Endometrial microvascular endothelial cells (primary cell): Measurements from ENCODE around the gene CXorf49. TPM values are rescaled to one million over a fixed set of nuclear protein-coding genes. Genes with fewer than 3 reads are reported as not detected.
"Not testable (repeated sequence)": the region's sequence is repeated elsewhere in the genome, so short reads cannot be mapped to it uniquely, and the experiment has no call there.

Source experiments
- in situ Hi-C: cut with HindIII; loops from 2 replicates; pipeline ENCODE4 v1.10.0; 2017; ENCODE audit warnings: low sequenced_read_pairs, low pct_unique_long_range_greater_than_20kb; ENCODE audit errors: inconsistent ontology term
- total RNA-seq: library from RNA; depleted of rRNA; stranded (reverse); fragments of >200 nt; gene quantifications from one replicate; pipeline ENCODE4 v1.2.3, GENCODE V29; 2015; ENCODE audit errors: inconsistent ontology term

CXorf49 gene
- total RNA-seq = not detected

- in situ Hi-C loops = not testable (repeated sequence)
Observed at GRCh38 chrX:71718185-71718584, at the start of gene CXorf49. TSS of gene CXorf49 (minus strand) at chrX:71718285. CDS start at chrX:71718151, 134 bp downstream.

GRCh38 chrX:71767134-71767533, 49.0 kb upstream of the CXorf49 start:
- in situ Hi-C loops = not testable (repeated sequence)

- in situ Hi-C loops = not testable (repeated sequence)
Observed at GRCh38 chrX:71765613-71766012, 47.5 kb upstream of the CXorf49 start.

GRCh38 chrX:71764832-71765231, 46.7 kb upstream of the CXorf49 start:
- in situ Hi-C loops = not testable (repeated sequence)

GRCh38 chrX:71763049-71763448, 45.0 kb upstream of the CXorf49 start, which contains the start of gene CXorf49B:
TSS of gene CXorf49B (plus strand) at chrX:71763349. CDS start at chrX:71763424, 75 bp downstream.
- in situ Hi-C loops = not testable (repeated sequence)

- in situ Hi-C loops = not testable (repeated sequence)
Observed at GRCh38 chrX:71760688-71761281, 42.7 kb upstream of the CXorf49 start.

GRCh38 chrX:71720289-71720886, 2.3 kb upstream of the CXorf49 start:
- in situ Hi-C loops = not testable (repeated sequence)

GRCh38 chrX:71719195-71719594, 1.1 kb upstream of the CXorf49 start:
- in situ Hi-C loops = not testable (repeated sequence)

- in situ Hi-C loops = not testable (repeated sequence)
Observed at GRCh38 chrX:71716323-71716722, 1.8 kb downstream of the CXorf49 start.

- in situ Hi-C loops = not testable (repeated sequence)
Observed at GRCh38 chrX:71715551-71715950, 2.5 kb downstream of the CXorf49 start.

- in situ Hi-C loops = not testable (repeated sequence)
Observed at GRCh38 chrX:71714064-71714463, 4.0 kb downstream of the CXorf49 start.

- in situ Hi-C loops = not testable (repeated sequence)
Observed at GRCh38 chrX:71702853-71703252, 15.2 kb downstream of the CXorf49 start.

GRCh38 chrX:71699023-71699344, 19.1 kb downstream of the CXorf49 start:
- in situ Hi-C loops = not testable (repeated sequence)

GRCh38 chrX:71698299-71699022, 19.6 kb downstream of the CXorf49 start:
- in situ Hi-C loops = not testable (repeated sequence)

GRCh38 chrX:71697466-71698298, 20.4 kb downstream of the CXorf49 start:
- in situ Hi-C loops = not testable (repeated sequence)

- in situ Hi-C loops = not testable (repeated sequence)
Observed at GRCh38 chrX:71696641-71697465, 21.2 kb downstream of the CXorf49 start.

GRCh38 chrX:71679575-71680207, 38.4 kb downstream of the CXorf49 start:
- in situ Hi-C loops = no loop called here

- in situ Hi-C loops = not testable (repeated sequence)
Observed at GRCh38 chrX:71677195-71677594, 40.9 kb downstream of the CXorf49 start.
